Hematopoietic multipotent progenitor cell treated with erythropoietin and hydrocortisone succinate and interleukin-3 and kit ligand, for 4 days (in vitro differentiated cells): ENCODE results near the gene NCOA5.
A peak's percentile ranks its signal among the peaks of the same experiment; 100 is the strongest.

ENCODE experiments used
- DNase-seq: peaks from one replicate; pipeline ENCODE4 v3.0.0-alpha.2; 2015

NCOA5 gene

GRCh38 chr20:46034039-46034438, 55.7 kb downstream of the NCOA5 start:
- no peak for DNase-seq

GRCh38 chr20:46031701-46032254, 58.0 kb downstream of the NCOA5 start:
- DNase-seq = no peak

GRCh38 chr20:46031014-46031569, 58.7 kb downstream of the NCOA5 start:
- no peak for DNase-seq

- DNase-seq = no peak
Measured at GRCh38 chr20:46030284-46031013, 59.3 kb downstream of the NCOA5 start.

- no peak for DNase-seq
Measured at GRCh38 chr20:46028772-46029371, 60.9 kb downstream of the NCOA5 start, which contains the start of gene SLC12A5. Gene SLC12A5 (plus strand): TSS chr20:46029215. CDS start chr20:46029345, 130 bp downstream.

GRCh38 chr20:46028110-46028509, 61.7 kb downstream of the NCOA5 start:
- no peak for DNase-seq

- peak; percentile 85 for DNase-seq
Measured at GRCh38 chr20:46027245-46027853, 62.4 kb downstream of the NCOA5 start.

- DNase-seq = no peak
Measured at GRCh38 chr20:46025376-46025783, 64.4 kb downstream of the NCOA5 start.

- no peak for DNase-seq
Measured at GRCh38 chr20:46023999-46024398, 65.8 kb downstream of the NCOA5 start.

GRCh38 chr20:46023148-46023484, 66.6 kb downstream of the NCOA5 start:
- no peak for DNase-seq

- DNase-seq = peak; percentile 81
Measured at GRCh38 chr20:46022411-46023147, 67.2 kb downstream of the NCOA5 start.

- DNase-seq = peak; percentile 76
Measured at GRCh38 chr20:46021361-46022359, 68.1 kb downstream of the NCOA5 start.

GRCh38 chr20:46020555-46020954, 69.2 kb downstream of the NCOA5 start:
- DNase-seq = no peak

GRCh38 chr20:46018611-46019010, 71.2 kb downstream of the NCOA5 start:
- DNase-seq = no peak

- DNase-seq = no peak
Measured at GRCh38 chr20:46018112-46018511, 71.7 kb downstream of the NCOA5 start.

- no peak for DNase-seq
Measured at GRCh38 chr20:46017272-46017671, 72.5 kb downstream of the NCOA5 start.

- DNase-seq = no peak
Measured at GRCh38 chr20:46014517-46015396, 75.0 kb downstream of the NCOA5 start.

GRCh38 chr20:46013829-46014516, 75.8 kb downstream of the NCOA5 start:
- peak; percentile 79 for DNase-seq

- no peak for DNase-seq
Measured at GRCh38 chr20:46013322-46013828, 76.4 kb downstream of the NCOA5 start.

- no peak for DNase-seq
Measured at GRCh38 chr20:46012921-46013320, 76.8 kb downstream of the NCOA5 start.
